ENCODE measurements around the gene RAB38.

The RAB38 gene

GRCh38 chr11:88169471-88169870, 5.8 kb downstream of the RAB38 start:
- no peak for DNase-seq

GRCh38 chr11:88167853-88168252, 7.4 kb downstream of the RAB38 start:
- DNase-seq, result no peak

- no peak for DNase-seq
Measured at GRCh38 chr11:88164806-88165585, 10.2 kb downstream of the RAB38 start.

GRCh38 chr11:88164320-88164719, 10.9 kb downstream of the RAB38 start:
- no peak for DNase-seq

GRCh38 chr11:88158081-88158480, 17.2 kb downstream of the RAB38 start:
- DNase-seq, result no peak

- no peak for DNase-seq
Measured at GRCh38 chr11:88157370-88157769, 17.9 kb downstream of the RAB38 start.

GRCh38 chr11:88152381-88152780, 22.9 kb downstream of the RAB38 start:
- DNase-seq, result no peak

GRCh38 chr11:88151709-88152265, 23.5 kb downstream of the RAB38 start:
- DNase-seq, result no peak

GRCh38 chr11:88146106-88146505, 29.1 kb downstream of the RAB38 start:
- DNase-seq, result no peak

- no peak for DNase-seq
Measured at GRCh38 chr11:88139865-88140264, 35.4 kb downstream of the RAB38 start.

GRCh38 chr11:88131764-88132470, 43.3 kb downstream of the RAB38 start:
- DNase-seq, result no peak

GRCh38 chr11:88122956-88123355, 52.3 kb downstream of the RAB38 start:
- DNase-seq, result no peak

GRCh38 chr11:88119561-88119960, 55.7 kb downstream of the RAB38 start:
- DNase-seq, result no peak

GRCh38 chr11:88117281-88117858, 57.9 kb downstream of the RAB38 start:
- DNase-seq, result no peak

GRCh38 chr11:88115828-88116755, 59.2 kb downstream of the RAB38 start:
- DNase-seq, result no peak

GRCh38 chr11:88114486-88115045, 60.7 kb downstream of the RAB38 start:
- no peak for DNase-seq

- no peak for DNase-seq
Measured at GRCh38 chr11:88106666-88107065, 68.6 kb downstream of the RAB38 start.

- DNase-seq, result no peak
Measured at GRCh38 chr11:88105951-88106350, 69.3 kb downstream of the RAB38 start.

- DNase-seq, result no peak
Measured at GRCh38 chr11:88105526-88105925, 69.7 kb downstream of the RAB38 start.

- DNase-seq, result no peak
Measured at GRCh38 chr11:88104408-88104807, 70.8 kb downstream of the RAB38 start.

- peak; percentile 8 to 13 for DNase-seq
Measured at GRCh38 chr11:88103337-88104206, 71.7 kb downstream of the RAB38 start.

Data from NCI-H2081 (cell line).